ENCODE measurements around the gene SLC28A1.

Gene SLC28A1

DNA sequence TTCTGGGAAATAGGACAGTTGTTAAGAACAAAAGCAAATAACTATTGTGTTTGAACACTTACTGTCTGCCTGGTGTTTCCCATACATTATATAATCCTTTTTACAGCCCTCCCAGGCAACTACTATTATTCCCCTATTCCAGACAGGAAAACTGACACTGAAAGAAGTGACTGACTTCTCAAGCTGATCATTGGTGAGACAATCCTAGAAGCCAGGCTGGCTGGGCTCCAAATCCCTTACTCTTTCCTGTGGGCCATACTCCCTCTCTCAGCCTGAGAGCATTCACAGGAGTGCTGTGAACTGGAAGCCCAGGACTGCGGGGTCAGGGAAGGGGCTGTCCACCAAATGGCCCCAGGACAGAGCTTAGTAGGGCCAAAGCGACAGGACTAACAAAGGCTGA is 58.0 kb downstream of the SLC28A1 start:
- no peak for DNase-seq

DNA sequence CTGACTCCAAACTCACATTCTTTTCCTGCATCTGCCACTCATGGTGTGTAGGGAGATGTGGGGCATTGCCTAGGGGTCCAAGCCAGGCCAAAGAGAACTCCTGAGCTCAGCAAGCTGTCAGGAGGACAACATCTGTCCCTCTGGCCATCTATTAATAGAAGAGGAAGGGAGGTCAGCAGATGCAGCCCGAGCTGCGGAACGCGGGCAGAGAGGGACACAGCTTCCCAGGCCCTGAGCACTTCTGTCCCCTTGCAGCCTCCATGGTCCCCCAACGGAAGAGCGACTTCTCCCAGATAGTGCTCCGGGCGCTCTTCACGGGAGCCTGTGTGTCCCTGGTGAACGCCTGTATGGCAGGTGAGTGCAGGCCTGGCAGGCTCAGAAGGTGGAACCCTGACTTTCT is 59.8 kb downstream of the SLC28A1 start:
- no peak for DNase-seq

DNA sequence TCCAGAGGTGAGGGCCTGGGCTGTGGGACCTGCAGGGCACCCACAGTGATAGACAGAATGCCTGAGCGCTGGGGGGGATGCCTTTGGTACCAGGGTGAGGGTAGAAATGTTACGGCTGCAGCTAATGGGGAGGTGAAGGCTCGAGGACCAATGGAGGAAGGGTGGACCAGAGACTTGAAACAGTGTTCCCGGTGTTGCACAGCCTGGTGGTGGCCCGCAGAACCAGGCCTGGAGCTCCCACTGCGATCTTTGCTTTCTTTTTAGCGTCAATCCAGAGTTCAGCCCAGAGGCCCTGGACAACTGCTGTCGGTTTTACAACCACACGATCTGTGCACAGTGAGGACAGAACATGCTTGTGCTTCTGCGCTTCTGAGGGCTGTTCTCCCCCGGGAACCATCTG is 60.4 kb downstream of the SLC28A1 start:
- DNase-seq, result no peak

- DNase-seq, result no peak
These were observed 62.5 kb downstream of the SLC28A1 start for GRCh38 chr15:84946772-84947489.

DNA sequence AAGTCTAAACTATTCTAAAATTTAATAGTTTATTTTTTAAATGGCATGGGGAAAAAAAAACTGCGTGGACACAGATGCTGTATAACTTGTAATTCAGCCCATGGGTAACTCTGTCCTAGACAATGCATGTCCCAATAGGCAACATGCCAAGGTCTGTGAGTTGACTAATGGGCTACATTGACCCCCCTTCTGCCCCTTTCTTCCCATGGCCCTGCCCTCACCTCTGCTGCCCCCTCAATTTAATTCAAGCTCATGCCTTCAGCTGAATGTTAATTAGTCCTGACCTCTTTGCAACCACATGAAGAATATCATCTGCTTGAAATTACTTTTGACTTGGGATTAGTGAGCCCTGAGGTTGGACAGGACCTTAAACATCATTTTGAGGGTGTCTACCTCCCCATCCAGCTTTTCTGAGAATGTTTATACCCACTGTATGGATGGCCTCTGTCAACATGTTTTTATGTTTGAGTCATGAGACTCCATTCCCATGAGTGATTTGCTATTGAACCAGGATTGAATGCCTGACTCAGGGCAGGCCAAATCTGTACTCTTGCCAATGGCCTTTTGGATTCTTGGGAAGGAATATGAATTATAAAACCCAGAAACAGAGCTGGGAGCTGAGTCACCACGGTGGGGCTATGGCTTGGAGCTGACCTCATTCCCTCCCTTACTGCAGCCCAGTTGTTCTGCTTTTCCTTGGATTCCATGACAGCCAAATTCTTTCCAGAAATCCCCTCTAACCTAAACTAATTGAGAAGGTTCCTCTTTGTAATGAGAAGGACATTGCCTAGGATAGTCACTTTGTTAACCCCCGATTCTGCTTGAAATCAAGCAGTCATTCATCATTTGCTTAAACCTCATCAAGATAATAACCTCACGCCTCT is 63.7 kb downstream of the SLC28A1 start:
- DNase-seq, result no peak

DNA sequence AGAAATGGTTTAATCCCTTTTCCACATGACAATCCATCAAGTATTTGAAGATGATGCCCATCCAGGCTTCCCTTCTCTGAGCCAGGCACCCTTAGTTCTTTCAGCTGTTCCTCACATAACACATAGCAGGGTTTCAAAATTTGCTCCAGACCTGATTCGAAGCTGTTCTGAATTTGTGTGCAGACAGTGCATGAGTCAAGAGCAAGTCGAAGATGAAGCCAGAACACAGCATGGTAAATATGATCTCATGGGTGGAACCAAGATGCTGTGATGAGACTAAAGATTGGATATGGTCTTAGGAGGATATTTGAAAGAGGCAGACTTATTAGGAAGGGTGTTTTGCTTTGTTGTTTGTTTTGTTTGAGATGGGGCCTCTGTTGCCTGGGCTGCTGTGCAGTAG is 64.6 kb downstream of the SLC28A1 start:
- no peak for DNase-seq

GRCh38 chr15:84949845-84950569 is 65.5 kb downstream of the SLC28A1 start:
- DNase-seq, result no peak

- no peak for DNase-seq
These were observed 66.2 kb downstream of the SLC28A1 start for GRCh38 chr15:84950570-84951111.

DNA sequence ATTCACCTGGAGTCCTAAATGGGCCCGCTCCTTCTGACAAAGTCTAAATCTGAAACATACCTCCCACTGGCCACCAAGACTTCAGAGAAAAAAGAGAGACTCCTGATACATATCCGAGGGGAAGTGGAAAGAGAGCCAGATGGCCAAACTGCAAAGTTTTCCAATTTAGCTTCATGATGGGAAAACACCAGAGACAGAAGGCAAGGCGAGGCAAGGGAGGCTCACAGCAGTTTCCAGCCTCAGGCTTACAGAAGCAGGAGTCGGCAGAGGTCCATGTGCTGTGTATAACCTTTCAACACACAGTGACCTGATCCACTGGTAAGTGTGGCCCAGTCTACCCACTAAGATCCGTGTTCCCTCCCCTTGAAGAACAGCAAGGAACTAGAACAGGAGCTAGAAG is 67.3 kb downstream of the SLC28A1 start:
- DNase-seq, result no peak

GRCh38 chr15:84953136-84953535 is 68.7 kb downstream of the SLC28A1 start:
- DNase-seq, result no peak

GRCh38 chr15:84953726-84954125 is 69.3 kb downstream of the SLC28A1 start:
- DNase-seq, result no peak

DNA sequence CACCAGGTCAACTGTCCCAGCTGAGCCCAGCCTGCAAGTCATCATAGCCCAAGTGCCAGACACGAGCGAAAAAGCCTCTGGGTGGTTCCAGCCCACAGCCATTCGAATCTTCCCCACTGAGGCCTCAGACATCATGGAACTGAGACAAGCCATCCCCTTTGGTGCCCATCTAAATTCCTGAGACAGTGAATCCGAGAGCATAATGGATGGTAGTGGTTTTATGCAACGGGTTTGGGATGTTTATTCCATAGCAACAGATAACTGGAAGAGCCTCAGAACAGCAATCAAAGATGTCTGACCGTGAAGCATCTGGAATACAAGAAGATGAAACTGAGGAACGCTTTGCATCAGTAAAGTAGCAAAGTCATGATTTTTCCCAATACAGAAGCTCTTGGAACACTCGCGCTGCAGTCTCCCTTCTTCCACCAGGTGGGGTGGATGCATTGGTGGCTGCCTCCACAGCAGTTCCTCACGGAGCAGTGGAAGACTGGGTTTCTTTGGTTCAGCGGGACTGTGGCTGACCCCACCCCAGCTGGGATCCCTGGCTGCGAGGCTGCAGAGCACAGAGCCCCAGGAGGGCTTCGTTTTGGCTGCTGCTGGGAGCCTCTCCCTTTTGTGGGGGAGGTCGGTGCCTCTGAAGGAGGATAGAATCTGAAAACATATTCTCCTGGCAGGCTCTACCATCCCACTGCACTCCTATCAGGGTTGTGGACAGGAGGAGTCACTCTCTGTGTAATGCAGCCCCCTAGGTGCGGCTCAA is 70.8 kb downstream of the SLC28A1 start:
- no peak for DNase-seq

- no peak for DNase-seq
These were observed 71.7 kb downstream of the SLC28A1 start for GRCh38 chr15:84956199-84956598.

DNA sequence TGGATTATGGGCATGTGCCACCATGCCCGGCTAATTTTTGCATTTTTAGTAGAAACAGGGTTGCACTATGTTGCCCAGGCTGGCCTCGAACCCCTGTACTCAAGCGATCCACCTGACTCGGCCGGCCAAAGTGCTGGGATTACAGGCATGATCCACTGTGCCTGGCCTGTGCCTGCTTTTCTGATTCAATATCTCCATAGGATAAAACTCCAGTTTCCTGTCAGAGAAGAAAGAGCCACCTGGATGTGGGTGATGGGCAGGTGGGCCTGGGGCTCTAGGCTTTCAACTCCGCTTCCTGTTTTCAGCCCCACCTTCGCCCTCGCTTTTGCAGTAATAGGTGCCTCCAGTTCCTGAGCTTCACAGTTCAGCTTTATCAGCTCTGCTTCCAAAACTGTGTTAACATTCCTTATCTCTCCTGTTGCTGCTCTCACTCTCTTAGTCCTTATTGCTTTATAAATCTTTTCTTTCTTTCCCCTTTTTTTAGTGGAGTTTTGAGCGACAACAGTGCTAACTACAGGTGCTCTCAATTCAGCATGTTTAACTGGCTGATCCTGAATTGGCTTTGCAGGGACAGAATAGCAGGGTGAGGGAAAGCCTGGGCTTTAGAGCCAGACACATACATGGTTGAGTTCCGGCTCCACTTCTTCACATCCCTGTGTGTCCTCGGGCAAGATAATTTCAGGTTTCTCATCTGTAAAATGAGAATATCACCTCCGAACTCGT is 76.1 kb downstream of the SLC28A1 start:
- no peak for DNase-seq

GRCh38 chr15:84961114-84961452 is 76.6 kb downstream of the SLC28A1 start:
- no peak for DNase-seq

GRCh38 chr15:84961707-84962106 is 77.2 kb downstream of the SLC28A1 start:
- DNase-seq, result no peak

DNA sequence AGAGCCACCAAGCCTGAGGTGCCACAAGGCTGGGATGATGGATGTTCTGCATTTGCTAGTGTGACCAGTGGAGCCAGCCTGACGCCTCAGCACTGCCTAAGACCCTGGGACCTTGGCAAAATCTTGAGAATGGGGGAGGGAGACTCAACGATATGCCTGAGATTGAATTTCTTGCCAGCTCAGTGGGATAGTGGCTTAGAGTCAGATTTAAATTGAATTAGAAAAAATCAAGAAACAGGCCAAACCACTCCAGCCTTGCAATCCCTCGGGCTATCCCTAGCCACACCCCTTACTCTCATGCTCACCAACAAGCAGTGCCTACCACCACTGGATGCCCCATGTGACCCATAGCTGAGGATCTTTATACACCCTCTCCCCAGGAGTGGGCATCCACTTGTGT is 78.5 kb downstream of the SLC28A1 start:
- no peak for DNase-seq

- DNase-seq, result no peak
These were observed 82.9 kb downstream of the SLC28A1 start for GRCh38 chr15:84967380-84967779.

GRCh38 chr15:84968301-84968700 is 83.8 kb downstream of the SLC28A1 start:
- no peak for DNase-seq

GRCh38 chr15:84969257-84969656 is 84.8 kb downstream of the SLC28A1 start:
- DNase-seq, result no peak

DNA sequence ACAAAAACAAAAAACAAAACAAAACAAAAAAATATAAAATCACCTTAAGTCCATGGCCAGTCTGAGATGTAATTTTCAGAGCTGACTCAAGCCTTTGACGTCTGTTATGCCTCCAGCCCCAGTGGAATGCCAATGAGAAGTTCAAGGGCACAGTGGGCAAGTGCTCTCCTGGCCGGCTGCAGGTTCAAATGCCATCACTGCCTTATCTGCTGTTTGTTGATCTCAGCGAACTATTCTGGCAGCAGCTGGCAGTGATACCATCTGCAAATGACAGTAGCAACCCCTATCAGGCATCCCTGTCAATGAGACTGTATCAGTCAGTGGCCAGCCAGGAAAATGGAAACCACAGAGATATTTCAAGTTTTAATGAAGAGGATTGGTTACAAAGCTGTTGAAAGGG is 86.4 kb downstream of the SLC28A1 start:
- DNase-seq, result no peak
